PC-9 (cell line): ENCODE measurements around the gene LCE1B.

ENCODE experiments used
- EZH2 ChIP-seq: fragments of 200-600 bp; sonication (generic); IDR thresholded peaks from 2 replicates; pipeline ENCODE4 v1.8.0; 2017; ENCODE audit warnings: antibody characterized with exemption, low read depth
- TF ChIP-seq, protein P1 (sequence below): fragments of 200-600 bp; sonication (generic); conservative IDR thresholded peaks from 2 replicates; pipeline ENCODE4 v1.6.1; 2017; ENCODE audit warnings: mixed run types, antibody characterized with exemption, mild to moderate bottlenecking, moderate library complexity

- TF ChIP-seq, protein P1, sequence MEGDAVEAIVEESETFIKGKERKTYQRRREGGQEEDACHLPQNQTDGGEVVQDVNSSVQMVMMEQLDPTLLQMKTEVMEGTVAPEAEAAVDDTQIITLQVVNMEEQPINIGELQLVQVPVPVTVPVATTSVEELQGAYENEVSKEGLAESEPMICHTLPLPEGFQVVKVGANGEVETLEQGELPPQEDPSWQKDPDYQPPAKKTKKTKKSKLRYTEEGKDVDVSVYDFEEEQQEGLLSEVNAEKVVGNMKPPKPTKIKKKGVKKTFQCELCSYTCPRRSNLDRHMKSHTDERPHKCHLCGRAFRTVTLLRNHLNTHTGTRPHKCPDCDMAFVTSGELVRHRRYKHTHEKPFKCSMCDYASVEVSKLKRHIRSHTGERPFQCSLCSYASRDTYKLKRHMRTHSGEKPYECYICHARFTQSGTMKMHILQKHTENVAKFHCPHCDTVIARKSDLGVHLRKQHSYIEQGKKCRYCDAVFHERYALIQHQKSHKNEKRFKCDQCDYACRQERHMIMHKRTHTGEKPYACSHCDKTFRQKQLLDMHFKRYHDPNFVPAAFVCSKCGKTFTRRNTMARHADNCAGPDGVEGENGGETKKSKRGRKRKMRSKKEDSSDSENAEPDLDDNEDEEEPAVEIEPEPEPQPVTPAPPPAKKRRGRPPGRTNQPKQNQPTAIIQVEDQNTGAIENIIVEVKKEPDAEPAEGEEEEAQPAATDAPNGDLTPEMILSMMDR: no peak
- TF ChIP-seq EZH2: no peak
Observed at GRCh38 chr1:152860129-152860528, 48.4 kb downstream of the LCE1B start.
